Upper lobe of left lung (tissue), 4 donors: ENCODE measurements around the gene RBM34.

ENCODE experiments used
- EP300 ChIP-seq, 4 donors: sonication (generic); formaldehyde crosslinking; IDR thresholded peaks; one replicate each; pipeline ENCODE4 v1.5.1; 2017; ENCODE audit warnings: antibody characterized with exemption in 4 of 4, control low read depth in 2 of 4
- POLR2A ChIP-seq, 4 donors: fragments of 450-650 bp; IDR thresholded peaks; one replicate each; pipeline ENCODE4 v1.5.1; 2016 to 2017; ENCODE audit warnings: antibody characterized with exemption in 4 of 4, mild to moderate bottlenecking in 2 of 4
- POLR2AphosphoS5 ChIP-seq, 2 donors: sonication (generic); formaldehyde crosslinking; IDR thresholded peaks; one replicate each; pipeline ENCODE4 v1.5.1; 2017; ENCODE audit warnings: antibody characterized with exemption in 2 of 2
- TF ChIP-seq, protein P1 (sequence below), 6 experiments: fragments of 450-650 bp in 4 of 6; fragments of 200-600 bp in 2 of 6; sonication (generic) in 2 of 6; IDR thresholded peaks; one replicate each; pipeline ENCODE4 v1.5.1; 2016 to 2019; ENCODE audit warnings: antibody characterized with exemption in 6 of 6

DNA sequence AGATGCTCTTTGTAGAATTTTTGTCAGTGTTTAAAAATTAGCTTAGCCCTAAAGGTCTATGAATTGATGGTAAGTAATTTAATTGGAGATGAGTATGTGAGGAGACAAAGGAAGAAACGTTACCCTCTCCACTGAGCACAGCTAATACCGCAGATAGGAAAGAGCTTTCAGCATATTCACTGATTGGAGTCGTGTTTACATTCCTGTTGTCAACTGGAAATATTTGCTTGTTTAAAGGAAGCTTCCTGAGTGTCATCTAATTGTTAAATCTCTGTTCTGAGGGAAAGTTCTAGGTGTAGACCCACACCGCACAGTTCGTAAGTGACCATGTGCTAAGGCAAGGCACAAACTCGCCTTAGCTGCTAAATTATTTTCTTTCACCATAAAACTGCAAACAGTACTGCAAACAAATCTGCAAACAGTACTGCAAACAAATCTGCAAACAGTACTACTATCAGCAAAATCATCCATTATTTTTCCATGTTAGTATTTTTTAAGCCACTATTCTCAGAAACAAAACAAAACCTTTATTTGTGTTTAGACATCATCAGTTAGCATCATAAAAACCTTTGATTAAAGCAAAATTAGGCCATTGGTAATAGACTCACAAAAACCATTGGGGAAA, 65.0 kb downstream of the RBM34 start:
- TF ChIP-seq EP300 (IDR thresholded peaks at IDR 0.05) (no peak), POLR2A (IDR thresholded peaks at IDR 0.05) (no peak), POLR2AphosphoS5 (IDR thresholded peaks at IDR 0.05) (no peak)
- TF ChIP-seq, protein P1, sequence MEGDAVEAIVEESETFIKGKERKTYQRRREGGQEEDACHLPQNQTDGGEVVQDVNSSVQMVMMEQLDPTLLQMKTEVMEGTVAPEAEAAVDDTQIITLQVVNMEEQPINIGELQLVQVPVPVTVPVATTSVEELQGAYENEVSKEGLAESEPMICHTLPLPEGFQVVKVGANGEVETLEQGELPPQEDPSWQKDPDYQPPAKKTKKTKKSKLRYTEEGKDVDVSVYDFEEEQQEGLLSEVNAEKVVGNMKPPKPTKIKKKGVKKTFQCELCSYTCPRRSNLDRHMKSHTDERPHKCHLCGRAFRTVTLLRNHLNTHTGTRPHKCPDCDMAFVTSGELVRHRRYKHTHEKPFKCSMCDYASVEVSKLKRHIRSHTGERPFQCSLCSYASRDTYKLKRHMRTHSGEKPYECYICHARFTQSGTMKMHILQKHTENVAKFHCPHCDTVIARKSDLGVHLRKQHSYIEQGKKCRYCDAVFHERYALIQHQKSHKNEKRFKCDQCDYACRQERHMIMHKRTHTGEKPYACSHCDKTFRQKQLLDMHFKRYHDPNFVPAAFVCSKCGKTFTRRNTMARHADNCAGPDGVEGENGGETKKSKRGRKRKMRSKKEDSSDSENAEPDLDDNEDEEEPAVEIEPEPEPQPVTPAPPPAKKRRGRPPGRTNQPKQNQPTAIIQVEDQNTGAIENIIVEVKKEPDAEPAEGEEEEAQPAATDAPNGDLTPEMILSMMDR (IDR thresholded peaks at IDR 0.05) = no peak
